Heart right ventricle (tissue), 16 donors: ENCODE measurements around the gene RGL2. TPM values are rescaled to one million over a fixed set of nuclear protein-coding genes. Genes with fewer than 3 reads are reported as not detected.
"Not testable (repeated sequence)": the region's sequence is repeated elsewhere in the genome, so short reads cannot be mapped to it uniquely, and the experiment has no call there.

Source experiments
- ATAC-seq, 8 donors: fragments of 200-7000 bp; cut with Tn5 transposase; one replicate each; pipeline ENCODE4 v1.9.1; 2020; ENCODE audit warnings: mild to moderate bottlenecking in 8 of 8, moderate library complexity in 8 of 8, moderate number of reproducible peaks in 1 of 8
- DNase-seq, 2 donors: peaks; one replicate each; pipeline ENCODE4 v3.0.0-alpha.2; 2020
- H3K27ac ChIP-seq, 10 donors: fragments of 200-600 bp; sonication (generic) in 2 of 10; one replicate each; pipeline versions ENCODE4 v1.5.0 to v1.8.0; 2020 to 2022; ENCODE audit warnings: mild to moderate bottlenecking in 3 of 10
- H3K27me3 ChIP-seq, 7 donors: fragments of 200-600 bp; one replicate each; pipeline ENCODE4 v1.8.0; 2021 to 2022; ENCODE audit warnings: mild to moderate bottlenecking in 2 of 7
- H3K36me3 ChIP-seq, 9 donors: fragments of 200-600 bp; sonication (generic) in 1 of 9; one replicate each; pipeline versions ENCODE4 v1.5.0 to v1.8.0; 2020 to 2022; ENCODE audit warnings: mild to moderate bottlenecking in 2 of 9
- H3K4me1 ChIP-seq, 9 donors: fragments of 200-600 bp; sonication (generic) in 1 of 9; one replicate each; pipeline versions ENCODE4 v1.5.0 to v1.8.0; 2020 to 2022; ENCODE audit warnings: mild to moderate bottlenecking in 4 of 9
- H3K4me3 ChIP-seq, 10 donors: fragments of 200-600 bp; sonication (generic) in 2 of 10; one replicate each; pipeline versions ENCODE4 v1.5.0 to v1.8.0; 2020 to 2022; ENCODE audit warnings: mild to moderate bottlenecking in 7 of 10, moderate library complexity in 2 of 10
- H3K9me3 ChIP-seq, 11 donors: fragments of 200-600 bp in 10 of 11; sonication (generic) in 2 of 11; one replicate each; pipeline versions ENCODE4 v1.5.0 to v1.8.0; 2013 to 2022; ENCODE audit warnings: mild to moderate bottlenecking in 2 of 11, control low read depth in 1 of 11, moderate library complexity in 1 of 11
- CTCF ChIP-seq, 9 donors: fragments of 200-600 bp; sonication (generic) in 2 of 9; IDR thresholded peaks; one replicate each; pipeline versions ENCODE4 v1.5.0 to v1.8.0; 2021 to 2022; ENCODE audit warnings: antibody characterized with exemption in 9 of 9, mild to moderate bottlenecking in 5 of 9, moderate library complexity in 1 of 9
- WGBS, 2 donors: extraction: QIAGEN DNeasy Blood & Tissue Kit; methylation state at CpG; one replicate each; pipeline ENCODE4 v1.1.7; 2013; ENCODE audit warnings: inconsistent platforms in 1 of 2; 5-methylcytosine and 5-hydroxymethylcytosine counted together
- intact Hi-C, 10 donors: fragments of 100-400 bp; cut with DNase I; formaldehyde crosslinking; loops; one replicate each; pipeline versions ENCODE4 v1.11.1 to v1.14.2; 2022
- polyA plus RNA-seq, 2 donors: library from polyadenylated mRNA; stranded (reverse); fragments of 200-250 nt; gene quantifications; one replicate each; pipeline ENCODE4 v1.2.3, GENCODE V29; 2013
- total RNA-seq, 10 donors: library from RNA; stranded (reverse); fragmentation: NEBNext Ultra II Directional in 3 of 10; extraction: Animal tissue kit (Norgen Biotek cat#: 25700) in 3 of 10; gene quantifications; one replicate each; pipeline versions ENCODE4 v1.2.1 to v1.2.4, GENCODE V29; 2021 to 2023
- donor health status: Arrhythmogenic right ventricular cardiomyopathy.
- donor health status: ischemic (EF 13 %, LVEDD 7.1; RV severe dilation, severe dysfunction).
- donor health status: healthy with polysubstance abuse.
- donor health status: DM: no; HTN: yes; CAD: no.
- donor health status: DM: no; HTN: no; CAD: no.
- donor health status: ischemic (EF 25% LVEDD 6.9; RV normal size, moderate dysfunction).
- donor health status: ischemic (EF 25% LVEDD 5.7; RV mildly dilated, moderate dysfunction).
- donor health status: healthy.
- donor health status: DM: yes; HTN: yes; CAD: no.
- donor health status: Ischemic cardiomyopathy.
- donor health status: ischemic (EF 35%, LVEDD 5.7; RV mildly dilated, moderate dysfunction).
- donor health status: nonischemic (EF 11% LVEDD 7.7; RV severe dilation, severe dysfunction).
- donor health status: DM: yes; HTN: yes; CAD: no.
- donor health status: PGD.
- donor health status: ischemic (EF 29% LVEDD 5.4; RV normal size, mild dysfunction).
- donor health status: nonischemic (EF 23%, LVEDD 6.1; RV moderate dilation, normal function).

Gene RGL2
- total and polyA plus RNA-seq, 12 donors, result 40.7 to 79.8 (median 51.9) TPM

- H3K36me3 ChIP-seq, result peaks cover 0 to 76% (median 22%) of the 10 kb centered on the region in 9 donors
- 92 to 94% methylated on average over 22 of the region's 22 CpGs for WGBS, 2 donors
- intact Hi-C loops, result no loop called here
- H3K9me3 ChIP-seq, result no peaks in the 10 kb centered on the region
- ATAC-seq, result no peak
- H3K27ac ChIP-seq, result no peak overlapping the region
- TF ChIP-seq CTCF (IDR thresholded peaks at IDR 0.05), result no peak
- peaks cover 7 to 27% (median 21%) of the 10 kb centered on the region in 9 donors for H3K4me1 ChIP-seq
- H3K27me3 ChIP-seq, result no peaks in the 10 kb centered on the region
- no peak for DNase-seq
- peak overlapping the region in 2 of 10 donors; percentile 90 to 92 for H3K4me3 ChIP-seq
Measured at GRCh38 chr6:33286946-33287914, 11.5 kb downstream of the RGL2 start.

GRCh38 chr6:33285214-33285613 is 13.5 kb downstream of the RGL2 start:
- peaks cover 3 to 20% (median 17%) of the 10 kb centered on the region in 9 donors for H3K4me1 ChIP-seq
- ATAC-seq, H3K27ac ChIP-seq, intact Hi-C loops, H3K9me3 ChIP-seq, H3K4me3 ChIP-seq, H3K27me3 ChIP-seq, DNase-seq: not testable (repeated sequence)
- 94 to 95% methylated on average over 4 of the region's 4 CpGs for WGBS, 2 donors
- peaks cover 0 to 77% (median 7%) of the 10 kb centered on the region in 9 donors for H3K36me3 ChIP-seq

- Histone ChIP-seq H3K4me3 (no peak overlapping the region), H3K4me1 (peaks cover 3 to 36% (median 22%) of the 10 kb centered on the region in 9 donors), H3K9me3 (no peaks in the 10 kb centered on the region), H3K27me3 (no peaks in the 10 kb centered on the region), H3K27ac (no peak overlapping the region), H3K36me3 (peaks cover 0 to 89% (median 10%) of the 10 kb centered on the region in 9 donors)
- WGBS, 2 donors, result 85 to 93% methylated on average over 6 of the region's 6 CpGs
- ATAC-seq (no peak), DNase-seq (no peak)
- intact Hi-C loops, result no loop called here
- no peak for TF ChIP-seq CTCF (IDR thresholded peaks at IDR 0.05)
Measured at GRCh38 chr6:33280539-33280938, 18.2 kb downstream of the RGL2 start.

GRCh38 chr6:33279971-33280511 is 18.7 kb downstream of the RGL2 start:
- Histone ChIP-seq H3K27me3 (no peaks in the 10 kb centered on the region), H3K36me3 (peaks cover 0 to 89% (median 10%) of the 10 kb centered on the region in 9 donors), H3K27ac (no peak overlapping the region), H3K9me3 (no peaks in the 10 kb centered on the region), H3K4me1 (peaks cover 3 to 40% (median 27%) of the 10 kb centered on the region in 9 donors), H3K4me3 (no peak overlapping the region)
- 64 to 69% methylated on average over 5 of the region's 5 CpGs for WGBS, 2 donors
- intact Hi-C loops, result loop anchor here in 1 of 10 donors (2.0 kb wide), 1 partner anchor 65 kb away; no protein-coding TSS in a partner anchor
- ATAC-seq (no peak), DNase-seq (no peak)
- TF ChIP-seq CTCF (IDR thresholded peaks at IDR 0.05), result peak in 6 of 9 donors; percentile 16 to 52 (median 44)
